Measurements from ENCODE around the gene SPINK1.
A peak's percentile ranks its signal among the peaks of the same experiment; 100 is the strongest.
"Not testable (repeated sequence)": the region's sequence is repeated elsewhere in the genome, so short reads cannot be mapped to it uniquely, and the experiment has no call there.

SPINK1 gene

GRCh38 chr5:147831465-147831864 lies at the start of gene SPINK1:
TSS of gene SPINK1 (minus strand) at chr5:147831671. CDS start at chr5:147831577, 94 bp downstream.
- DNase-seq: no peak

- no peak for DNase-seq
Measured at GRCh38 chr5:147880487-147880886, 49.0 kb upstream of the SPINK1 start.

GRCh38 chr5:147879784-147880183 lies 48.3 kb upstream of the SPINK1 start:
- no peak for DNase-seq

GRCh38 chr5:147878066-147878759 lies 46.7 kb upstream of the SPINK1 start, which contains the start of gene SCGB3A2:
TSS of gene SCGB3A2 (plus strand) at chr5:147878711. CDS start at chr5:147878804, 93 bp downstream.
- DNase-seq: no peak

GRCh38 chr5:147876626-147877025 lies 45.2 kb upstream of the SPINK1 start:
- DNase-seq: no peak

- no peak for DNase-seq
Measured at GRCh38 chr5:147876141-147876540, 44.7 kb upstream of the SPINK1 start.

- DNase-seq: no peak
Measured at GRCh38 chr5:147874910-147875367, 43.5 kb upstream of the SPINK1 start.

GRCh38 chr5:147874118-147874875 lies 42.8 kb upstream of the SPINK1 start:
- DNase-seq: not testable (repeated sequence)

- DNase-seq: not testable (repeated sequence)
Measured at GRCh38 chr5:147872744-147873435, 41.4 kb upstream of the SPINK1 start.

- DNase-seq: not testable (repeated sequence)
Measured at GRCh38 chr5:147871980-147872549, 40.6 kb upstream of the SPINK1 start.

- DNase-seq: not testable (repeated sequence)
Measured at GRCh38 chr5:147869892-147870291, 38.4 kb upstream of the SPINK1 start.

- no peak for DNase-seq
Measured at GRCh38 chr5:147869112-147869511, 37.6 kb upstream of the SPINK1 start.

GRCh38 chr5:147863454-147864158 lies 32.1 kb upstream of the SPINK1 start:
- no peak for DNase-seq

- DNase-seq: no peak
Measured at GRCh38 chr5:147860641-147861025, 29.2 kb upstream of the SPINK1 start.

GRCh38 chr5:147859962-147860640 lies 28.6 kb upstream of the SPINK1 start:
- DNase-seq: no peak

- DNase-seq: no peak
Measured at GRCh38 chr5:147858565-147858964, 27.1 kb upstream of the SPINK1 start.

GRCh38 chr5:147857302-147858129 lies 26.0 kb upstream of the SPINK1 start:
- peak; percentile 35 to 37 for DNase-seq

- DNase-seq: no peak
Measured at GRCh38 chr5:147856801-147857200, 25.3 kb upstream of the SPINK1 start.

GRCh38 chr5:147855774-147856069 lies 24.3 kb upstream of the SPINK1 start:
- DNase-seq: no peak

- DNase-seq: no peak
Measured at GRCh38 chr5:147854894-147855773, 23.7 kb upstream of the SPINK1 start.

Measured in Kasumi-1 (cell line).